Ectodermal cell (in vitro differentiated cells): ENCODE measurements around the gene MAGI1.
"Not testable (repeated sequence)": the region's sequence is repeated elsewhere in the genome, so short reads cannot be mapped to it uniquely, and the experiment has no call there.

Source experiments
- H3K27ac ChIP-seq: 2 replicates; pipeline ENCODE4 v1.7.0; 2013; ENCODE audit warnings: mild to moderate bottlenecking, low read depth, low read length; ENCODE audit not compliant: insufficient read depth, poor library complexity, severe bottlenecking
- H3K27me3 ChIP-seq: 2 replicates; pipeline ENCODE4 v1.7.0; 2013; ENCODE audit warnings: mild to moderate bottlenecking, low read length; ENCODE audit not compliant: insufficient read depth, control insufficient read depth, poor library complexity, severe bottlenecking
- H3K36me3 ChIP-seq: one replicate; pipeline ENCODE4 v1.7.0; 2013; ENCODE audit warnings: low read length; ENCODE audit not compliant: control insufficient read depth, insufficient read depth
- H3K4me1 ChIP-seq: one replicate; pipeline ENCODE4 v1.7.0; 2013; ENCODE audit warnings: low read length; ENCODE audit not compliant: control insufficient read depth, insufficient read depth
- H3K4me3 ChIP-seq: 2 replicates; pipeline ENCODE4 v1.7.0; 2013; ENCODE audit warnings: low read depth, low read length, control low read depth; ENCODE audit not compliant: insufficient read depth
- H3K9me3 ChIP-seq: 2 replicates; pipeline ENCODE4 v1.7.0; 2013; ENCODE audit warnings: mild to moderate bottlenecking, low read length, moderate library complexity; ENCODE audit not compliant: control insufficient read depth
- WGBS, 2 experiments: methylation state at CpG; one replicate each; pipeline ENCODE4 v1.1.7; 2013; ENCODE audit warnings: missing lambda C conversion rate in 2 of 2; 5-methylcytosine and 5-hydroxymethylcytosine counted together

The MAGI1 gene

GRCh38 chr3:65871305-65872141 is 167.2 kb downstream of the MAGI1 start:
- Histone ChIP-seq H3K27ac (no peak overlapping the region), H3K4me1 (no peaks in the 10 kb centered on the region)

DNA sequence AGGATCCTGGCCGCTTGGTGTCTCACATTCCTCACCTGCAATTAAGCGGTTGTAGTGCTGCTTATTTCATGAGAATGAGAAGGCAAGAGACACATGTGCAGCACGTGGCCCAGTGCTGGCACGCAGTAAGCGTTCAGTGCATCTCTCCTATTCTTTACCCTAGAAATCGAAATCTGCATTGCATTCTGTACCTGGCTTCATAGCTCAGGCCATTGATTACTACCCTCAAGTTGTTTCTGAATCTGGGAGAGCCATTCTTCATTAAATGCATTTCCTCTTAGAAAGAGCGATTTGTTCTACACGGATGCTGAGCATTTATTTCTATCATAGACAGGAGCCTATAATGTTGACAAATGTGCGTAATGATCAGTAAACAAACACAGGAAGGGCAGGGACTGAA is 168.9 kb downstream of the MAGI1 start:
- no peaks in the 10 kb centered on the region for H3K27me3 ChIP-seq
- H3K27ac ChIP-seq = no peak overlapping the region
- no peak overlapping the region for H3K4me3 ChIP-seq
- H3K4me1 ChIP-seq = no peaks in the 10 kb centered on the region
- 89 to 94% methylated on average over 9 of the region's 9 CpGs for WGBS, 2 experiments
- H3K36me3 ChIP-seq = no peaks in the 10 kb centered on the region
- H3K9me3 ChIP-seq = no peaks in the 10 kb centered on the region

More at GRCh38 chr3:65871305-65872141, 167.2 kb downstream of the MAGI1 start:
- Histone ChIP-seq H3K36me3 (no peaks in the 10 kb centered on the region), H3K9me3 (no peaks in the 10 kb centered on the region), H3K27me3 (no peaks in the 10 kb centered on the region), H3K4me3 (no peak overlapping the region)
- 53 to 60% methylated on average over 6 of the region's 6 CpGs for WGBS, 2 experiments

GRCh38 chr3:65867463-65868210 is 171.1 kb downstream of the MAGI1 start:
- Histone ChIP-seq H3K4me3 (no peak overlapping the region), H3K27ac (no peak overlapping the region)
- 91% methylated on average over 8 to 9 of the region's 9 CpGs for WGBS, 2 experiments

DNA sequence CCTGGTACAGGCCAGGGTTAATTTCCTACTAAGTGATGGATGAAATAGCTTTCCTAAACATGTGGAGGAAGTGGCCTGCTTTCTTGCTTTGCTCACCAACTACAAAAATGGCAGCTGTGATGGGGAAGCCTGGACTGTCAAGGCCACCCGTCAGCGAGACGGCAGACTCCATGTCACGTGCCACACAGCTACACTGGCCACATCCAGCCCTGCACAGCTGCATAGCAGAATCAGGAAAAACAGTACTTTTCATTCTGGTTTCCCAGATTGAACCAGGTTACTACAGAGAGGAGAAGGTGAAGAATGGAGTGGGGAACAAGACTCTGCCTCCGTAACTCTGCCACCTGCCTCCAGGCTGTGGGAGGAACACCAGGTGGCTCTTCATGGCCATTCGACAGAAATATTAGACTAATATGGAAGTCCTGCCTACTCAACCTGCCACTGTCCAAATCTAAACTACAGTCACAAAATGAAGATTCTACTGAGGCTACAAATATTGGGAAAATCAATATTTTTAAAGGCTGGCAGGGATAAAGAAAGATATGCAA is 174.3 kb downstream of the MAGI1 start:
- Histone ChIP-seq H3K27me3 (no peaks in the 10 kb centered on the region), H3K4me3 (no peak overlapping the region), H3K27ac (no peak overlapping the region), H3K9me3 (no peaks in the 10 kb centered on the region), H3K4me1 (no peaks in the 10 kb centered on the region), H3K36me3 (no peaks in the 10 kb centered on the region)
- WGBS, 2 experiments = 78 to 79% methylated on average over 6 of the region's 6 CpGs

More at GRCh38 chr3:65867463-65868210, 171.1 kb downstream of the MAGI1 start:
- Histone ChIP-seq H3K27me3 (no peaks in the 10 kb centered on the region), H3K9me3 (no peaks in the 10 kb centered on the region), H3K36me3 (no peaks in the 10 kb centered on the region), H3K4me1 (no peaks in the 10 kb centered on the region)

DNA sequence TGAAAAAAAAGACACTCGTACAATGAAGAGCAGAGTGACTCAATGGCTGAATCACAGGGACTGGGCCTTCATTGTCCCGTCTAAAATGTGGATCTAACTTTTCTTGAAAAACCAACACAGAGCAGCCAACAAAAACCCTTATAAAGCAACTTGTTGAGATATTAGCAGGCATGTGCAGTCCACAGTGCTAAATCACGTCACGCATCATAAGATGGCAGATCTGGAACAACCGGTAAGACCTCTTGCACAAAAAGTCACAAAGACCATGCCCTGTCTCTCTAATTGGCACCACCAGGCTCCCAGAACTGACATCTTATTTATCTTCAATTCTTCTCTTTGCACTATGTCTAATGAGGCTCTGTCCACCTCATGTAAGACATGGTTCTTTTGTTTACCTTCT is 177.0 kb downstream of the MAGI1 start:
- H3K36me3 ChIP-seq = no peaks in the 10 kb centered on the region
- no peaks in the 10 kb centered on the region for H3K9me3 ChIP-seq
- no peaks in the 10 kb centered on the region for H3K4me1 ChIP-seq
- H3K4me3 ChIP-seq = no peak overlapping the region
- no peaks in the 10 kb centered on the region for H3K27me3 ChIP-seq
- WGBS, 2 experiments = 84 to 86% methylated on average over 5 of the region's 5 CpGs
- no peak overlapping the region for H3K27ac ChIP-seq

DNA sequence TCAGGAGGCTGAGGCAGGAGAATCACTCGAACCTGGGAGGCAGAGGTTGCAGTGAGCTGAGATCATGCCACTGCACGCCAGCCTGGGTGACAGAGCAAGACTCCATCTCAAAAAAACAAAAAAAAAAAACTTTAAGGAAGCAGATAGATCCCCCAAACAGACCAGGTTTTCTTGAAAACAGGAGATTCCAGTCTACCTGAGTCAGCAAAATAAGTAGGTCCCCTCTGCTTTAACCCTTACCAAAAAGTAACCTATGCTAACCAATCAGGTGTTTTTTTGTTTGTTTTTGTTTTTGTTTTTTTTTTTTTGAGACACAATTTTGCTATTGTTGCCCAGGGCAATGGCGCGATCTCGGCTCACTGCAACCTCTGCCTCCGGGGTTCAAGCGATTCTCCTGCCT is 179.1 kb downstream of the MAGI1 start:
- not testable (repeated sequence) for H3K4me1 ChIP-seq
- 96 to 98% methylated on average over 7 of the region's 7 CpGs for WGBS, 2 experiments

GRCh38 chr3:65858749-65859148 is 180.0 kb downstream of the MAGI1 start:
- H3K27me3 ChIP-seq = no peaks in the 10 kb centered on the region
- no peak overlapping the region for H3K27ac ChIP-seq

More for the DNA sequence above, 179.1 kb downstream of the MAGI1 start:
- H3K9me3 ChIP-seq, H3K27me3 ChIP-seq, H3K36me3 ChIP-seq, H3K4me3 ChIP-seq, H3K27ac ChIP-seq: not testable (repeated sequence)

GRCh38 chr3:65857327-65857726 is 181.4 kb downstream of the MAGI1 start:
- Histone ChIP-seq H3K4me3 (no peak overlapping the region), H3K36me3 (no peaks in the 10 kb centered on the region), H3K4me1 (no peaks in the 10 kb centered on the region), H3K27me3 (no peaks in the 10 kb centered on the region), H3K9me3 (no peaks in the 10 kb centered on the region), H3K27ac (no peak overlapping the region)
- WGBS, 2 experiments = 82 to 85% methylated on average over 3 of the region's 3 CpGs

More at GRCh38 chr3:65858749-65859148, 180.0 kb downstream of the MAGI1 start:
- Histone ChIP-seq H3K9me3 (no peaks in the 10 kb centered on the region), H3K4me3 (no peak overlapping the region), H3K36me3 (no peaks in the 10 kb centered on the region), H3K4me1 (no peaks in the 10 kb centered on the region)
- WGBS, 2 experiments = 93 to 96% methylated on average over 6 of the region's 6 CpGs

DNA sequence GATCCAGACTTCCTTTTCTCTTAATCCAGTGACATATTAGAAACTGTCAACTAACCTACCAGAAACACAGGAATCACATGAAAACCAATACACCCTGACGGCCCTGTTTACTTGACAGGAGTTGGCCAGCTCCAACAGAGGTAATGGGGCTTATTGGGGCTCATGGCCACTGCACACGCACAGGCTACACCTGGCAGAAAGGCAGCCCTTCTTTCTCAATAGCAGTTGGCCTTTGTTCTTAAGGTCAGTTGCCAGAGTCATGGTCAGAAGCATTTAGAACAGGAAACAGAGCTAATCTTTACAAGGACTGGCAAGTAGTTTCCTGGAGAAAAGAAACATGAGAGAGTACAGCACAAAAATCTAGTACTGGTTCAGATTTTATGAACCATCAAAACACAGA is 181.8 kb downstream of the MAGI1 start:
- Histone ChIP-seq H3K4me1 (no peaks in the 10 kb centered on the region), H3K27ac (no peak overlapping the region), H3K27me3 (no peaks in the 10 kb centered on the region), H3K4me3 (no peak overlapping the region), H3K9me3 (no peaks in the 10 kb centered on the region), H3K36me3 (no peaks in the 10 kb centered on the region)
- 86 to 87% methylated on average over 2 of the region's 2 CpGs for WGBS, 2 experiments
